ENCODE results near the gene GPR4.

The GPR4 gene

GRCh38 chr19:45560038-45560437 lies 42.0 kb downstream of the GPR4 start:
- H3K27ac Mint-ChIP-seq, result peak overlapping the region; percentile 34
- H3K4me1 Mint-ChIP-seq, result peaks cover 18% of the 10 kb centered on the region
- H3K4me3 Mint-ChIP-seq, result no peak overlapping the region
- H3K9me3 Mint-ChIP-seq, result no peaks in the 10 kb centered on the region
- no peak for DNase-seq
- TF ChIP-seq CTCF (IDR thresholded peaks at IDR 0.05), result no peak
- H3K27me3 Mint-ChIP-seq (ENCODE audit: low read depth, poor library complexity), result peaks cover 3% of the 10 kb centered on the region
- peaks cover 5% of the 10 kb centered on the region for H3K36me3 Mint-ChIP-seq (ENCODE audit: low read depth)

- TF ChIP-seq CTCF (IDR thresholded peaks at IDR 0.05), result peak; percentile 66
- Mint-ChIP-seq H3K9me3 (no peaks in the 10 kb centered on the region), H3K4me1 (peaks cover 18% of the 10 kb centered on the region), H3K27ac (no peak overlapping the region), H3K36me3 (ENCODE audit: low read depth) (peaks cover 5% of the 10 kb centered on the region), H3K27me3 (ENCODE audit: low read depth, poor library complexity) (peaks cover 11% of the 10 kb centered on the region), H3K4me3 (no peak overlapping the region)
- DNase-seq, result peak; percentile 60
Measured at GRCh38 chr19:45558399-45558878, 43.6 kb downstream of the GPR4 start.

- no peaks in the 10 kb centered on the region for H3K9me3 Mint-ChIP-seq
- no peak for TF ChIP-seq CTCF (IDR thresholded peaks at IDR 0.05)
- H3K27me3 Mint-ChIP-seq (ENCODE audit: low read depth, poor library complexity), result peaks cover 16% of the 10 kb centered on the region
- DNase-seq, result no peak
- H3K27ac Mint-ChIP-seq, result peak overlapping the region; percentile 44
- no peak overlapping the region for H3K4me3 Mint-ChIP-seq
- peaks cover 12% of the 10 kb centered on the region for H3K36me3 Mint-ChIP-seq (ENCODE audit: low read depth)
- peaks cover 21% of the 10 kb centered on the region for H3K4me1 Mint-ChIP-seq
Measured at GRCh38 chr19:45556835-45557234, 45.2 kb downstream of the GPR4 start.

GRCh38 chr19:45554481-45554880 lies 47.5 kb downstream of the GPR4 start:
- Mint-ChIP-seq H3K36me3 (ENCODE audit: low read depth) (peaks cover 14% of the 10 kb centered on the region), H3K4me3 (no peak overlapping the region), H3K9me3 (no peaks in the 10 kb centered on the region), H3K4me1 (peaks cover 17% of the 10 kb centered on the region), H3K27me3 (ENCODE audit: low read depth, poor library complexity) (peaks cover 21% of the 10 kb centered on the region), H3K27ac (no peak overlapping the region)
- TF ChIP-seq CTCF (IDR thresholded peaks at IDR 0.05), result no peak
- DNase-seq, result no peak

- peak; percentile 40 for DNase-seq
- H3K4me1 Mint-ChIP-seq, result peaks cover 15% of the 10 kb centered on the region
- no peak overlapping the region for H3K4me3 Mint-ChIP-seq
- H3K27me3 Mint-ChIP-seq (ENCODE audit: low read depth, poor library complexity), result peaks cover 19% of the 10 kb centered on the region
- no peak overlapping the region for H3K27ac Mint-ChIP-seq
- peak; percentile 17 for TF ChIP-seq CTCF (IDR thresholded peaks at IDR 0.05)
- H3K36me3 Mint-ChIP-seq (ENCODE audit: low read depth), result peaks cover 14% of the 10 kb centered on the region
- H3K9me3 Mint-ChIP-seq, result no peaks in the 10 kb centered on the region
Measured at GRCh38 chr19:45553464-45553863, 48.5 kb downstream of the GPR4 start.

- Mint-ChIP-seq H3K9me3 (no peaks in the 10 kb centered on the region), H3K36me3 (ENCODE audit: low read depth) (peaks cover 13% of the 10 kb centered on the region), H3K27ac (peak overlapping the region; percentile 48), H3K27me3 (ENCODE audit: low read depth, poor library complexity) (peaks cover 10% of the 10 kb centered on the region), H3K4me3 (no peak overlapping the region), H3K4me1 (peaks cover 11% of the 10 kb centered on the region)
- DNase-seq, result no peak
- TF ChIP-seq CTCF (IDR thresholded peaks at IDR 0.05), result no peak
Measured at GRCh38 chr19:45547965-45548609, 53.9 kb downstream of the GPR4 start.

Measured in nephron progenitor cell (in vitro differentiated cells).